Measurements from ENCODE around the gene GPR158. TPM values are rescaled to one million over a fixed set of nuclear protein-coding genes. Genes with fewer than 3 reads are reported as not detected.

The GPR158 gene
- polyA plus RNA-seq, 4 donors: 0.24 to 0.33 TPM; not detected in 2

GRCh38 chr10:25467881-25468280 lies 293.1 kb downstream of the GPR158 start:
- no peak overlapping the region for H3K4me3 ChIP-seq (ENCODE audit: low read depth in 1 of 3, low read length in 3 of 3)
- WGBS, 3 donors: 38 to 55% (median 40%) methylated on average over 8 of the region's 8 CpGs
- no peak overlapping the region for H3K27ac ChIP-seq (ENCODE audit: low read depth in 1 of 3, low read length in 2 of 3)
- no peak for DNase-seq
- H3K27me3 ChIP-seq (ENCODE audit: control insufficient read depth in 3 of 3, insufficient read depth in 3 of 3, low read length in 3 of 3): no peaks in the 10 kb centered on the region
- no peaks in the 10 kb centered on the region for H3K4me1 ChIP-seq (ENCODE audit: control insufficient read depth in 3 of 3, insufficient read depth in 2 of 3, low read depth in 1 of 3, low read length in 2 of 3)
- FAIRE-seq: no peak
- no peaks in the 10 kb centered on the region for H3K9me3 ChIP-seq (ENCODE audit: control insufficient read depth in 2 of 2, insufficient read depth in 1 of 2, low read depth in 1 of 2, low read length in 1 of 2)
- no peaks in the 10 kb centered on the region for H3K36me3 ChIP-seq (ENCODE audit: control insufficient read depth in 3 of 3, insufficient read depth in 2 of 3, low read depth in 1 of 3, low read length in 3 of 3)

- H3K9me3 ChIP-seq (ENCODE audit: control insufficient read depth in 2 of 2, insufficient read depth in 1 of 2, low read depth in 1 of 2, low read length in 1 of 2): no peaks in the 10 kb centered on the region
- FAIRE-seq: no peak
- DNase-seq: no peak
- H3K27ac ChIP-seq (ENCODE audit: low read depth in 1 of 3, low read length in 2 of 3): no peak overlapping the region
- no peaks in the 10 kb centered on the region for H3K27me3 ChIP-seq (ENCODE audit: control insufficient read depth in 3 of 3, insufficient read depth in 3 of 3, low read length in 3 of 3)
- WGBS, 3 donors: 69 to 79% (median 73%) methylated on average over 3 of the region's 3 CpGs
- H3K4me1 ChIP-seq (ENCODE audit: control insufficient read depth in 3 of 3, insufficient read depth in 2 of 3, low read depth in 1 of 3, low read length in 2 of 3): no peaks in the 10 kb centered on the region
- no peak overlapping the region for H3K4me3 ChIP-seq (ENCODE audit: low read depth in 1 of 3, low read length in 3 of 3)
- H3K36me3 ChIP-seq (ENCODE audit: control insufficient read depth in 3 of 3, insufficient read depth in 2 of 3, low read depth in 1 of 3, low read length in 3 of 3): no peaks in the 10 kb centered on the region
Observed at GRCh38 chr10:25481467-25481866, 306.7 kb downstream of the GPR158 start.

- Histone ChIP-seq H3K4me3 (ENCODE audit: low read depth in 1 of 3, low read length in 3 of 3) (no peak overlapping the region), H3K4me1 (ENCODE audit: control insufficient read depth in 3 of 3, insufficient read depth in 2 of 3, low read depth in 1 of 3, low read length in 2 of 3) (no peaks in the 10 kb centered on the region), H3K9me3 (ENCODE audit: control insufficient read depth in 2 of 2, insufficient read depth in 1 of 2, low read depth in 1 of 2, low read length in 1 of 2) (no peaks in the 10 kb centered on the region), H3K27ac (ENCODE audit: low read depth in 1 of 3, low read length in 2 of 3) (no peak overlapping the region), H3K36me3 (ENCODE audit: control insufficient read depth in 3 of 3, insufficient read depth in 2 of 3, low read depth in 1 of 3, low read length in 3 of 3) (no peaks in the 10 kb centered on the region), H3K27me3 (ENCODE audit: control insufficient read depth in 3 of 3, insufficient read depth in 3 of 3, low read length in 3 of 3) (no peaks in the 10 kb centered on the region)
- WGBS, 3 donors: 45 to 76% (median 46%) methylated on average over 4 of the region's 4 CpGs
- DNase-seq: no peak
- no peak for FAIRE-seq
Observed at GRCh38 chr10:25483999-25484398, 309.2 kb downstream of the GPR158 start.

GRCh38 chr10:25487266-25487665 lies 312.5 kb downstream of the GPR158 start:
- Histone ChIP-seq H3K9me3 (ENCODE audit: control insufficient read depth in 2 of 2, insufficient read depth in 1 of 2, low read depth in 1 of 2, low read length in 1 of 2) (no peaks in the 10 kb centered on the region), H3K36me3 (ENCODE audit: control insufficient read depth in 3 of 3, insufficient read depth in 2 of 3, low read depth in 1 of 3, low read length in 3 of 3) (no peaks in the 10 kb centered on the region), H3K27me3 (ENCODE audit: control insufficient read depth in 3 of 3, insufficient read depth in 3 of 3, low read length in 3 of 3) (no peaks in the 10 kb centered on the region), H3K4me3 (ENCODE audit: low read depth in 1 of 3, low read length in 3 of 3) (no peak overlapping the region), H3K27ac (ENCODE audit: low read depth in 1 of 3, low read length in 2 of 3) (no peak overlapping the region), H3K4me1 (ENCODE audit: control insufficient read depth in 3 of 3, insufficient read depth in 2 of 3, low read depth in 1 of 3, low read length in 2 of 3) (no peaks in the 10 kb centered on the region)
- DNase-seq (no peak), FAIRE-seq (no peak)
- WGBS, 3 donors: 75 to 82% (median 77%) methylated on average over 5 of the region's 5 CpGs

- H3K36me3 ChIP-seq (ENCODE audit: control insufficient read depth in 3 of 3, insufficient read depth in 2 of 3, low read depth in 1 of 3, low read length in 3 of 3): no peaks in the 10 kb centered on the region
- H3K4me3 ChIP-seq (ENCODE audit: low read depth in 1 of 3, low read length in 3 of 3): no peak overlapping the region
- WGBS, 3 donors: 86 to 92% (median 90%) methylated on average over 1 of the region's 1 CpG
- FAIRE-seq (no peak), DNase-seq (no peak)
- no peaks in the 10 kb centered on the region for H3K27me3 ChIP-seq (ENCODE audit: control insufficient read depth in 3 of 3, insufficient read depth in 3 of 3, low read length in 3 of 3)
- H3K4me1 ChIP-seq (ENCODE audit: control insufficient read depth in 3 of 3, insufficient read depth in 2 of 3, low read depth in 1 of 3, low read length in 2 of 3): no peaks in the 10 kb centered on the region
- H3K9me3 ChIP-seq (ENCODE audit: control insufficient read depth in 2 of 2, insufficient read depth in 1 of 2, low read depth in 1 of 2, low read length in 1 of 2): no peaks in the 10 kb centered on the region
- no peak overlapping the region for H3K27ac ChIP-seq (ENCODE audit: low read depth in 1 of 3, low read length in 2 of 3)
Observed at GRCh38 chr10:25492040-25492439, 317.2 kb downstream of the GPR158 start.

GRCh38 chr10:25492680-25493079 lies 317.9 kb downstream of the GPR158 start:
- H3K9me3 ChIP-seq (ENCODE audit: control insufficient read depth in 2 of 2, insufficient read depth in 1 of 2, low read depth in 1 of 2, low read length in 1 of 2): no peaks in the 10 kb centered on the region
- H3K27ac ChIP-seq (ENCODE audit: low read depth in 1 of 3, low read length in 2 of 3): no peak overlapping the region
- no peaks in the 10 kb centered on the region for H3K36me3 ChIP-seq (ENCODE audit: control insufficient read depth in 3 of 3, insufficient read depth in 2 of 3, low read depth in 1 of 3, low read length in 3 of 3)
- peak; percentile 23 for FAIRE-seq
- no peak overlapping the region for H3K4me3 ChIP-seq (ENCODE audit: low read depth in 1 of 3, low read length in 3 of 3)
- DNase-seq: no peak
- H3K27me3 ChIP-seq (ENCODE audit: control insufficient read depth in 3 of 3, insufficient read depth in 3 of 3, low read length in 3 of 3): no peaks in the 10 kb centered on the region
- no peaks in the 10 kb centered on the region for H3K4me1 ChIP-seq (ENCODE audit: control insufficient read depth in 3 of 3, insufficient read depth in 2 of 3, low read depth in 1 of 3, low read length in 2 of 3)

GRCh38 chr10:25493122-25493893 lies 318.5 kb downstream of the GPR158 start:
- no peaks in the 10 kb centered on the region for H3K36me3 ChIP-seq (ENCODE audit: control insufficient read depth in 3 of 3, insufficient read depth in 2 of 3, low read depth in 1 of 3, low read length in 3 of 3)
- DNase-seq: no peak
- H3K4me3 ChIP-seq (ENCODE audit: low read depth in 1 of 3, low read length in 3 of 3): no peak overlapping the region
- no peak for FAIRE-seq
- H3K9me3 ChIP-seq (ENCODE audit: control insufficient read depth in 2 of 2, insufficient read depth in 1 of 2, low read depth in 1 of 2, low read length in 1 of 2): no peaks in the 10 kb centered on the region
- H3K27me3 ChIP-seq (ENCODE audit: control insufficient read depth in 3 of 3, insufficient read depth in 3 of 3, low read length in 3 of 3): no peaks in the 10 kb centered on the region
- no peak overlapping the region for H3K27ac ChIP-seq (ENCODE audit: low read depth in 1 of 3, low read length in 2 of 3)
- no peaks in the 10 kb centered on the region for H3K4me1 ChIP-seq (ENCODE audit: control insufficient read depth in 3 of 3, insufficient read depth in 2 of 3, low read depth in 1 of 3, low read length in 2 of 3)
- WGBS, 3 donors: 19 to 25% (median 25%) methylated on average over 4 of the region's 4 CpGs

- DNase-seq (no peak), FAIRE-seq (no peak)
- no peaks in the 10 kb centered on the region for H3K27me3 ChIP-seq (ENCODE audit: control insufficient read depth in 3 of 3, insufficient read depth in 3 of 3, low read length in 3 of 3)
- WGBS, 3 donors: 78 to 80% (median 78%) methylated on average over 3 of the region's 3 CpGs
- H3K27ac ChIP-seq (ENCODE audit: low read depth in 1 of 3, low read length in 2 of 3): no peak overlapping the region
- H3K4me1 ChIP-seq (ENCODE audit: control insufficient read depth in 3 of 3, insufficient read depth in 2 of 3, low read depth in 1 of 3, low read length in 2 of 3): no peaks in the 10 kb centered on the region
- H3K36me3 ChIP-seq (ENCODE audit: control insufficient read depth in 3 of 3, insufficient read depth in 2 of 3, low read depth in 1 of 3, low read length in 3 of 3): no peaks in the 10 kb centered on the region
- H3K4me3 ChIP-seq (ENCODE audit: low read depth in 1 of 3, low read length in 3 of 3): no peak overlapping the region
- H3K9me3 ChIP-seq (ENCODE audit: control insufficient read depth in 2 of 2, insufficient read depth in 1 of 2, low read depth in 1 of 2, low read length in 1 of 2): no peaks in the 10 kb centered on the region
Observed at GRCh38 chr10:25497246-25497645, 322.4 kb downstream of the GPR158 start.

- Histone ChIP-seq H3K36me3 (ENCODE audit: control insufficient read depth in 3 of 3, insufficient read depth in 2 of 3, low read depth in 1 of 3, low read length in 3 of 3) (no peaks in the 10 kb centered on the region), H3K27ac (ENCODE audit: low read depth in 1 of 3, low read length in 2 of 3) (no peak overlapping the region), H3K9me3 (ENCODE audit: control insufficient read depth in 2 of 2, insufficient read depth in 1 of 2, low read depth in 1 of 2, low read length in 1 of 2) (no peaks in the 10 kb centered on the region), H3K27me3 (ENCODE audit: control insufficient read depth in 3 of 3, insufficient read depth in 3 of 3, low read length in 3 of 3) (no peaks in the 10 kb centered on the region), H3K4me3 (ENCODE audit: low read depth in 1 of 3, low read length in 3 of 3) (no peak overlapping the region), H3K4me1 (ENCODE audit: control insufficient read depth in 3 of 3, insufficient read depth in 2 of 3, low read depth in 1 of 3, low read length in 2 of 3) (no peaks in the 10 kb centered on the region)
- WGBS, 3 donors: 71 to 77% (median 76%) methylated on average over 5 of the region's 5 CpGs
- FAIRE-seq: no peak
- DNase-seq: no peak
Observed at GRCh38 chr10:25498645-25499044, 323.8 kb downstream of the GPR158 start.
